Activated CD8-positive, alpha-beta T cell treated with anti-CD3 and anti-CD28 coated beads, Interleukin-2, amount 10 ng/mL, durations not matched to agents 7 days and 5 days (primary cell): Measurements from ENCODE around the gene PRKAR2A. TPM values are rescaled to one million over a fixed set of nuclear protein-coding genes. Genes with fewer than 3 reads are reported as not detected.
"Not testable (repeated sequence)": the region's sequence is repeated elsewhere in the genome, so short reads cannot be mapped to it uniquely, and the experiment has no call there.

ENCODE experiments used
- ATAC-seq: fragments of 150-1000 bp; cut with Tn5 transposase; one replicate; pipeline ENCODE4 v1.10.0; 2021; ENCODE audit warnings: moderate library complexity
- CTCF ChIA-PET: fragments of 350-600 bp; sonication (Branson Sonifier 250); formaldehyde crosslinking; loops from one replicate; lab custom pipeline; 2021; ENCODE audit warnings: antibody characterized with exemption; lab: Charles Lee
- POLR2A ChIA-PET: fragments of 350-600 bp; sonication (Branson Sonifier 250); formaldehyde crosslinking; loops from one replicate; lab custom pipeline; 2021; ENCODE audit warnings: antibody characterized with exemption; lab: Charles Lee
- DNase-seq: peaks from one replicate; pipeline ENCODE4 v3.0.0-alpha.2; 2020
- H3K27ac Mint-ChIP-seq: one replicate; pipeline ENCODE4 v1.8.0; 2021; ENCODE audit warnings: mild to moderate bottlenecking, mixed read lengths
- H3K27me3 Mint-ChIP-seq: one replicate; pipeline ENCODE4 v1.8.0; 2021; ENCODE audit warnings: low read depth, mixed read lengths
- H3K36me3 Mint-ChIP-seq: one replicate; pipeline ENCODE4 v1.8.0; 2021; ENCODE audit warnings: low read depth, mixed read lengths
- H3K4me1 Mint-ChIP-seq: one replicate; pipeline ENCODE4 v1.8.0; 2021; ENCODE audit warnings: low read depth, mixed read lengths
- H3K4me3 Mint-ChIP-seq: one replicate; pipeline ENCODE4 v1.8.0; 2021; ENCODE audit warnings: mild to moderate bottlenecking, mixed read lengths
- H3K9me3 Mint-ChIP-seq: one replicate; pipeline ENCODE4 v1.8.0; 2022; ENCODE audit warnings: mixed read lengths; ENCODE audit not compliant: insufficient read depth
- total RNA-seq, 2 experiments: library from RNA; stranded (reverse); gene quantifications; one replicate each; pipeline ENCODE4 v1.2.3, GENCODE V29; 2021

Gene PRKAR2A
- total RNA-seq, 2 experiments from 2014 or later: 35.9 to 40.2 TPM

DNA sequence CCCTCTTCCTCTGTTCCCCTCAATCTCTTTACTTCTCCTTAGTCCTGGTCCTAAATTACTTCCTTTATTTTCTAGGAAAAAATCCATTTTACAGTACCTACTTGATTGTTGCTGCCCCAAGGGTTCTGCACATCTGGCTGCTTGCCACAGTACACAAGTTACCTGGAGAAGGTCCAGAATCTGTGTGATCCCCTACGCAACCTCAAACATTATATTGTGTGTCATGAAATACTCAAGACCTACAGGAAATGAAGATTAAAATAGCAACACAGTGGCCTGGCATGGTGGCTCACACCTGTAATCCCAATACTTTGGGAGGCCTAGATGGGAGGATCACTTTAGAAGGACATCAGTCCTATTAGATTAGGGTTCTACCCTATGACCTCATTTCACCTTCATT, 48.7 kb downstream of the PRKAR2A start:
- Mint-ChIP-seq H3K27me3 (no peaks in the 10 kb centered on the region), H3K4me1 (peaks cover 4% of the 10 kb centered on the region), H3K36me3 (no peaks in the 10 kb centered on the region), H3K4me3 (no peak overlapping the region), H3K27ac (no peak overlapping the region), H3K9me3 (no peaks in the 10 kb centered on the region)
- POLR2A ChIA-PET: no interaction called here
- DNase-seq (no peak), ATAC-seq (no peak)
- CTCF ChIA-PET: no interaction called here

DNA sequence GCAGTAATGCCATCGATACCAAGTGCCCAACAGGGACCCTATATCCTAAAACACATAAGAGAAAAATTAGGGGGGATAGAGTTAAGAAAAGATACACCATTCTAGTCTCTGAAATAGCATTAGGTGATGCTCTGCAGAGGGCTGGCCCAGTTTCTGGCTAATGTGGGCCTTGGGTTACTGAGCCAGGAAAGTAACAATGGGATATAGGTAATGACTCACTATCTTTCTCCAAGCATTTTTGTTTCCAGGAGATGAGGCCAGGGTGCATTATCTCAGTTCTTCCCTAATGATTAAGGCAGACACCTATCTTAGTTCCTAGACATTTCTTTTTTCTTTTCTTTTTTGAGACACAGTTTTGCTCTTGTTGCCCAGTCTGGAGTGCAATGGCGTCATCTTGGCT, 50.0 kb downstream of the PRKAR2A start:
- H3K27ac Mint-ChIP-seq: no peak overlapping the region
- peaks cover 4% of the 10 kb centered on the region for H3K4me1 Mint-ChIP-seq
- no peaks in the 10 kb centered on the region for H3K36me3 Mint-ChIP-seq
- H3K4me3 Mint-ChIP-seq: no peak overlapping the region
- no peaks in the 10 kb centered on the region for H3K9me3 Mint-ChIP-seq
- ChIA-PET POLR2A (no interaction called here), CTCF (no interaction called here)
- DNase-seq: no peak
- no peaks in the 10 kb centered on the region for H3K27me3 Mint-ChIP-seq
- ATAC-seq: no peak

- Mint-ChIP-seq H3K27me3 (no peaks in the 10 kb centered on the region), H3K27ac (no peak overlapping the region)
- POLR2A ChIA-PET: no interaction called here
These were observed 51.5 kb downstream of the PRKAR2A start for GRCh38 chr3:48795997-48796732.

GRCh38 chr3:48793484-48793883, 54.2 kb downstream of the PRKAR2A start:
- H3K9me3 Mint-ChIP-seq, H3K27ac Mint-ChIP-seq, H3K4me1 Mint-ChIP-seq, DNase-seq, H3K27me3 Mint-ChIP-seq, CTCF ChIA-PET, H3K36me3 Mint-ChIP-seq, POLR2A ChIA-PET, ATAC-seq, H3K4me3 Mint-ChIP-seq: not testable (repeated sequence)

More at GRCh38 chr3:48795997-48796732, 51.5 kb downstream of the PRKAR2A start:
- CTCF ChIA-PET: no interaction called here
- Mint-ChIP-seq H3K4me3 (no peak overlapping the region), H3K4me1 (peaks cover 4% of the 10 kb centered on the region), H3K36me3 (no peaks in the 10 kb centered on the region), H3K9me3 (no peaks in the 10 kb centered on the region)
- ATAC-seq (no peak), DNase-seq (no peak)

DNA sequence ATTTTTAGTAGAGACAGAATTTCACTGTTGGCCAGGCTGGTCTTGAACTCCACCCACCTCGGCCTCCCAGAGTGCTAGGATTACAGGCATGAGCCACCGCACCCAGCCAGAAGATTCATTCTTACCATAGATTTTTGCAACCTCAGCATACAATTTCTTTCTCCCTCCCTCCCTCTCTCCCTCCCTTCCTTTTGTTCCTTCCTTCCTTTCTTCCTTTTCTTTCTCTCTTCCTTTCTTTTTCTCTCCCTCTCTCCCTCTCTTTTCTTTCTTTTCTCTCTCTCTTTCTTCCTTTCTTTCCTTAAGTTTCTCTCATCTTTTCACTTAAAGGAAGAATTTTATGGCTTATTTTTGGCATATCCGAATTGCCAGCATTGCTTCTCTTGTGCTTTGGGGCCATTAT, 58.0 kb downstream of the PRKAR2A start:
- POLR2A ChIA-PET: no interaction called here
- peaks cover 11% of the 10 kb centered on the region for H3K4me1 Mint-ChIP-seq
- CTCF ChIA-PET: interaction anchor here (1.0 kb wide), 1 partner anchor 13 kb away, joined by 3 read pairs; no protein-coding TSS in a partner anchor
- peaks cover 17% of the 10 kb centered on the region for H3K36me3 Mint-ChIP-seq
- DNase-seq: no peak
- no peaks in the 10 kb centered on the region for H3K27me3 Mint-ChIP-seq
- no peaks in the 10 kb centered on the region for H3K9me3 Mint-ChIP-seq
- no peak overlapping the region for H3K4me3 Mint-ChIP-seq
- H3K27ac Mint-ChIP-seq: no peak overlapping the region
- no peak for ATAC-seq

GRCh38 chr3:48788544-48789162, 59.0 kb downstream of the PRKAR2A start:
- DNase-seq (no peak), ATAC-seq (peak; percentile 53)
- no peaks in the 10 kb centered on the region for H3K9me3 Mint-ChIP-seq
- peak overlapping the region; percentile 63 for H3K27ac Mint-ChIP-seq
- peaks cover 21% of the 10 kb centered on the region for H3K36me3 Mint-ChIP-seq
- POLR2A ChIA-PET: no interaction called here
- H3K4me3 Mint-ChIP-seq: no peak overlapping the region
- CTCF ChIA-PET: interaction anchor here (0.6 to 1.0 kb wide), 2 partner anchors 12 to 40 kb away, joined by 3 to 4 read pairs; no protein-coding TSS in a partner anchor
- peaks cover 13% of the 10 kb centered on the region for H3K4me1 Mint-ChIP-seq
- H3K27me3 Mint-ChIP-seq: no peaks in the 10 kb centered on the region

GRCh38 chr3:48784426-48785120, 63.1 kb downstream of the PRKAR2A start:
- peak; percentile 23 for ATAC-seq

DNA sequence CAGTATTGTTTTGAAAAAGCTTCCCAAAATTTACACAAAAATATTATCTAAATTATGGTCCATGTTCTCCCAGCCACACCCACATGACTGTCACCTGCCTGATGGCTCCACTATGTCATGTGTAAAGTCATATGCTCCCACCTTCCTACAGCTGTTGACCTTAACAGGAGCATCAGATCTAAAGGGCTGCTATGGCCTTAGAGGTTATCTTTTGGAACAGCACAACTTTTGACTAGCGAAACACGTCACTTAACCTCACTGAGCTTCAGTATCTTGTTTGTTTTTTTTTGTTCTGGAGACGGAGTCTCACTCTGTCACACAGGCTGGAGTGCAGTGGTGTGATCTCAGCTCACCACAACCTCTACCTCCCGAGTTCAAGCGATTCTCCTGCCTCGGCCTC, 64.4 kb downstream of the PRKAR2A start:
- H3K9me3 Mint-ChIP-seq: no peaks in the 10 kb centered on the region
- ChIA-PET POLR2A (interaction anchor here (0.6 kb wide), 1 partner anchor 170 kb away, joined by 3 read pairs; no protein-coding TSS in a partner anchor), CTCF (interaction anchor here (0.6 kb wide), 1 partner anchor 342 kb away, joined by 3 read pairs; no protein-coding TSS in a partner anchor)
- DNase-seq: no peak
- no peaks in the 10 kb centered on the region for H3K27me3 Mint-ChIP-seq
- no peak for ATAC-seq
- H3K4me1 Mint-ChIP-seq: peaks cover 4% of the 10 kb centered on the region
- H3K36me3 Mint-ChIP-seq: peaks cover 20% of the 10 kb centered on the region
- no peak overlapping the region for H3K4me3 Mint-ChIP-seq
- no peak overlapping the region for H3K27ac Mint-ChIP-seq

More at GRCh38 chr3:48784426-48785120, 63.1 kb downstream of the PRKAR2A start:
- Mint-ChIP-seq H3K9me3 (no peaks in the 10 kb centered on the region), H3K36me3 (peaks cover 26% of the 10 kb centered on the region), H3K4me3 (no peak overlapping the region), H3K27ac (no peak overlapping the region), H3K4me1 (peaks cover 13% of the 10 kb centered on the region), H3K27me3 (no peaks in the 10 kb centered on the region)
- ChIA-PET CTCF (no interaction called here), POLR2A (no interaction called here)
- DNase-seq: no peak

GRCh38 chr3:48782046-48782445, 65.6 kb downstream of the PRKAR2A start:
- ChIA-PET POLR2A (interaction anchor here (0.9 kb wide), 1 partner anchor 84 kb away, joined by 5 read pairs; no protein-coding TSS in a partner anchor), CTCF (no interaction called here)
- ATAC-seq (no peak), DNase-seq (no peak)
- Mint-ChIP-seq H3K9me3 (no peaks in the 10 kb centered on the region), H3K36me3 (peaks cover 17% of the 10 kb centered on the region), H3K27me3 (no peaks in the 10 kb centered on the region), H3K4me1 (peaks cover 2% of the 10 kb centered on the region), H3K4me3 (no peak overlapping the region), H3K27ac (no peak overlapping the region)

DNA sequence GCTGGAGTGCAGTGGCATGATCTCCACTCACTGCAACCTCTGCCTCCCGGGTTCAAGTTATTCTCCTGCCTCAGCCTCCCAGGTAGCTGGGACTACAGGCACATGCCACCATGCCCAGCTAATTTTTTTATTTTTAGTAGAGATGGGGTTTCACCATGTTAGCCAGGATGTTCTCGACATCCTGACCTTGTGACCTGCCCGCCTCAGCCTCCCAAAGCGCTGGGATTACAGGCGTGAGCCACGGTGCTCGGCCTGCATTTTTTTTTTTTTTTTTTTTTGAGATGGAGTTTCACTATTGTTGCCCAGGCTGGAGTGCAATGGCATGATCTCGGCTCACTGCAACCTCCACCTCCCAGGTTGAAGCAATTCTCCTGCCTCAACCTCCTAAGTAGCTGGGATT, 69.1 kb downstream of the PRKAR2A start:
- not testable (repeated sequence) for H3K4me1 Mint-ChIP-seq, H3K4me3 Mint-ChIP-seq, ATAC-seq, H3K9me3 Mint-ChIP-seq, H3K27ac Mint-ChIP-seq, H3K36me3 Mint-ChIP-seq, DNase-seq, H3K27me3 Mint-ChIP-seq
- CTCF ChIA-PET: interaction anchor here (0.8 kb wide), 1 partner anchor 42 kb away, joined by 3 read pairs; no protein-coding TSS in a partner anchor
- POLR2A ChIA-PET: interaction anchor here (0.6 kb wide), 1 partner anchor 69 kb away, joined by 4 read pairs; no protein-coding TSS in a partner anchor

DNA sequence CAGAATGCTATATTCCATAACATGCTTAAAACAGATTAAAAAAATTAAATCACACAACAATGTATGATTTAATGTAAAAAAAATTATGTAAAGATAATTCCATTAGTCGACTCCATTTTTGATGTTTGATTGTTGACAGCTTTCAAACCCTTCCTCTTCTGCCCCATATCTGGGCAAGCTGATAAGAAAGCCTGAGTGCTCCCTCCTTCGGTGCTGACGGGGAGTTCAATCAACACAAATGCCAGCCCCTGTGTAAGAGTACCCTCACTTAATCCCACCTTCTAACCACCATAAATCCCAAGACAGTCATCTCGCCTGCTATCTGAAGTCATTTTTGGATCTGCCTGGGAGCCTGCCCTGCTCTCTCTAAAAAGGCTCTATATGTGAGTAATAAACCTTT, 70.8 kb downstream of the PRKAR2A start:
- no peak overlapping the region for H3K4me3 Mint-ChIP-seq
- no peaks in the 10 kb centered on the region for H3K27me3 Mint-ChIP-seq
- no peaks in the 10 kb centered on the region for H3K9me3 Mint-ChIP-seq
- H3K36me3 Mint-ChIP-seq: peaks cover 14% of the 10 kb centered on the region
- no peaks in the 10 kb centered on the region for H3K4me1 Mint-ChIP-seq
- POLR2A ChIA-PET: no interaction called here
- no peak overlapping the region for H3K27ac Mint-ChIP-seq
- DNase-seq: no peak
- ATAC-seq: no peak
- CTCF ChIA-PET: interaction anchor here (0.8 kb wide), 1 partner anchor 12 kb away, joined by 3 read pairs; no protein-coding TSS in a partner anchor
